Measurements from ENCODE around the gene MTFR1L.
A peak's percentile ranks its signal among the peaks of the same experiment; 100 is the strongest.

MTFR1L gene

GRCh38 chr1:25808481-25809244 lies 11.1 kb upstream of the MTFR1L start:
- DNase-seq = no peak

GRCh38 chr1:25809283-25809926 lies 10.3 kb upstream of the MTFR1L start:
- DNase-seq = no peak

- no peak for DNase-seq
Measured at GRCh38 chr1:25809929-25810328, 9.8 kb upstream of the MTFR1L start.

DNA sequence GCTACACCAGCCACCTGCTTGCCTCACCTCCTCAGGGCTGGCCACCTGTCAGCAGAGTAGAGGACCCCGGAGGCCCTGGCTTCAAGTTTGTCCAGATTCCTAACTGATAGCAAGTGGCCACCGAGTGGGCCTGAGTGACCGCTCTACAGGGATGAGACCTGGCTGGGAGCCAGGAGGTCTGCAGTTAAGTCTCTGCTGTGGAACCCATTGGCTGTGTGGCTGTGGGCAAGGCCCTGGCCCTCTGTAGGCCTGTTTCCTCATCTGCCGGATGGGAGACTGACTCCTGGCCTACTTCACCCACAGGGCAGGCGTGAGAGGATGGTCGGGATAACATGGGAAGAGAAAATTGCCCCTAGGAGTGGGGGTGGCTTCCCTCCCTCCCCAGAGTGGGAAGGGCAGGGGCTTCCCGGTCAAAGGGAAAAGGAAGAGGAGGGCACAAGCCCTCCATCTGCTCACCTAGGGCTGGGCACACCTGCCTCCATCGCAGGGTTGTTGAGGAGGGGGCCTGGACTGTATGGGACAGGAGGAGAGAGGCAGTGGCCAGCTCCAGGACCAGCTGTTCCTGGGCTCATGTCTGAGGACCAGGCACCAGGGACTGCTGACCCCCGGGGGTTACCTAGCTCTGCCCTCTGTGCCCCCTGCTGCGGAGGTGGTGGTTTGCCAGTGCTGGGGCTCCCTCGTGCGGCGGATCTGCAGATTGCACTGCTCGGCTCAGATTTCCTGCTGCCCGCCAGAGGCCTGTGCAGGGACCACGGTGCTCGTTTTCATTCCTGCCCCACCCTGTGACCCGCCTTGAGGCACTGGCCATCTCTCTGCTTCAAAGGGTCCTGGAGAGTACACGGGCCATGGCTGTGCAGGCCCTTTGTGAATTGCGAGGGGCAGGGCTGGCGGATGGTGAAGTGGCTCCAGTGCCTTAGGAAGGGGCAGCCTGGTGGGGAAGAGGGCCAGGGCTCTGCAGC lies 9.1 kb upstream of the MTFR1L start:
- peak; percentile 74 for DNase-seq

DNA sequence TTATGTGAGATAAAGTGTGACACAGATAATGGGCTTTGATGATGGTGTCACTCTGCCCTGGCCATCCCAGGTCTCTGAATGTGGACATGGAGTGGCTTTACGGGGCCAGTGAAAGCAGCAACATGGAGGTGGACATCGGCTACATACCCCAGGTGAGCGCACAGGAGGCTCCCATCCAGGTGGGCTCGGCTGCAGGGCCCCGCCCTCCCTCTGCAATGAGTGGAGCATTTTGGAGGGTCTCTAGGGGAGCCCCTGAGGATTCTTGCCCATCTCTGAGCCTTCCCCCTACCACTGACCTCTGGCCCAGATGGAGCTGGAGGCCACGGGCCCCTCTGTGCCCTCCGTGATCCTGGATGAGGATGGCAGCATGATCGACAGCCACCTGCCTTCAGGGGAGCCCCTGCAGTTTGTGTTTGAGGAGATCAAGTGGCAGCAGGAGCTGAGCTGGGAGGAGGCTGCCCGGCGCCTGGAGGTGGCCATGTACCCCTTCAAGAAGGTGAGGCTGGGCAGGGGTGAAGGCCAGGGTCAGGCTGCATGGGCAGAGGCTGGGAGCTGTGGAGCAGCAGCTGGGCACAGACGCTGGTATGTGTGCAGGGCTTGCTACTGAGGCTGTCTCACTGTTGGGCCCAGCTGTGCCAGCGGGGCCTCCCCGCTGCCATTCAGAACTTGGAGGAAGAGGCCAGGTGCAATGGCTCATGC lies 8.2 kb upstream of the MTFR1L start:
- no peak for DNase-seq

DNA sequence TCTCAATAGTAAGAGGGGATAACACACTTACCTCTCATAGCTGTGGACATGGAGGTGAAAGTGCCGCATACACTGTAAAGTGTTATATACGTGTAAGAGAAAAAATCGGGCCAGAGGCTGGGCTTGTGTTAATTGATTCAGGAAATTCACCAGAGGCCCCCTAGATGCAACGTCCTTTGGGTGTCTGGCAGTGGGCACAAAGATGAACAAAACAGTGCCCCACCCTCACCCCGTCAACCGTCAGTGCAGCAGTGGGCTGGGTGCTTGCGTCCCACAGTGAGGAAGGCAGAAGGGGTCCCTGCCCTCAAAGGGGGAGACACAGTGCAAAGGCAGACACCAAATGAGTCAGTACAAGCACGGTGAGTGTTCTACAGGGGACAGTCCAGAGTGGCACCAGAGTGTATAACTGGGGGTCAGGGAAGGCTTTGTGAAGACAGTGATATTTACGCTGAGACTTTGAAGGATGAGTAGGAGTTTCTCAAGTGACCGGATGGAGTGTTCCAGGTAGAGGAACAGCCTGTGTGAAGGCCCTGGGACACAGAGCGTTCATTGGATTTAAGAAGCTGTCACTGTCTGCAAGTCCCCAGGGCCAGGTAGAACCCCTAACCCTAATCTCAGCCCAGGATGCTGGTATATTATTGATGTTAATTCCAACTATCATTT lies 6.6 kb upstream of the MTFR1L start:
- DNase-seq = no peak

DNA sequence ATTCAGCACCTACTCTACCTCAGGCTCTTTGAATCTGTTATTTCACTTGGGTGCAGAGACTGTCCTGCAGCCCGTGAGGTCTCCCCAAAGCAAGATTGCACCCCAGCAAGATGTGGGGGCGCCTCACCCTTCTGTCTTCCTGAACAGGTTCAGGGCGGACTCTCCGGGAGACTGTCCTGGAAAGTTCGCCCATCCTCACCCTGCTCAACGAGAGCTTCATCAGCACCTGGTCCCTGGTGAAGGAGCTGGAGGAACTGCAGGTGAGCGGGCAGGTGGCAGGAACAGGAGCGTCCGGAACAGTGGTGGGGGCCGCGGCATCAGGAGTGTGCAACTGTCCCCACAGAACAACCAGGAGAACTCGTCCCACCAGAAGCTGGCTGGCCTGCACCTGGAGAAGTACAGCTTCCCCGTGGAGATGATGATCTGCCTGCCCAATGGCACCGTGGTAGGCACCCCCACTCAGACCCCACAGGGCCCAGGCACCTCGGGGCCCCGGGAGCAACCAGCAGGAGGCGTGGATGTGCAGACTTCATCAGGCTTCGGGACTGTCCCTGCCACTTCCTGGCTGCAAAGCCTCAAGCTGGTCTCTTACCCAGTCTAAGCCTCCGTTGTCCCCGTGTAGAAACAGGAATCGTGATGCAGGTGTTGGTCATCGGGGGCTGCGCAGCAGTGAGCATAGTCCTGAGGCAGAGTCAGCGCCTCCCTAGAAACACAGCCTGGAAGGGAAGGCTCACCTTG lies 5.9 kb upstream of the MTFR1L start:
- no peak for DNase-seq

GRCh38 chr1:25814549-25815087 lies 5.1 kb upstream of the MTFR1L start:
- DNase-seq = no peak

DNA sequence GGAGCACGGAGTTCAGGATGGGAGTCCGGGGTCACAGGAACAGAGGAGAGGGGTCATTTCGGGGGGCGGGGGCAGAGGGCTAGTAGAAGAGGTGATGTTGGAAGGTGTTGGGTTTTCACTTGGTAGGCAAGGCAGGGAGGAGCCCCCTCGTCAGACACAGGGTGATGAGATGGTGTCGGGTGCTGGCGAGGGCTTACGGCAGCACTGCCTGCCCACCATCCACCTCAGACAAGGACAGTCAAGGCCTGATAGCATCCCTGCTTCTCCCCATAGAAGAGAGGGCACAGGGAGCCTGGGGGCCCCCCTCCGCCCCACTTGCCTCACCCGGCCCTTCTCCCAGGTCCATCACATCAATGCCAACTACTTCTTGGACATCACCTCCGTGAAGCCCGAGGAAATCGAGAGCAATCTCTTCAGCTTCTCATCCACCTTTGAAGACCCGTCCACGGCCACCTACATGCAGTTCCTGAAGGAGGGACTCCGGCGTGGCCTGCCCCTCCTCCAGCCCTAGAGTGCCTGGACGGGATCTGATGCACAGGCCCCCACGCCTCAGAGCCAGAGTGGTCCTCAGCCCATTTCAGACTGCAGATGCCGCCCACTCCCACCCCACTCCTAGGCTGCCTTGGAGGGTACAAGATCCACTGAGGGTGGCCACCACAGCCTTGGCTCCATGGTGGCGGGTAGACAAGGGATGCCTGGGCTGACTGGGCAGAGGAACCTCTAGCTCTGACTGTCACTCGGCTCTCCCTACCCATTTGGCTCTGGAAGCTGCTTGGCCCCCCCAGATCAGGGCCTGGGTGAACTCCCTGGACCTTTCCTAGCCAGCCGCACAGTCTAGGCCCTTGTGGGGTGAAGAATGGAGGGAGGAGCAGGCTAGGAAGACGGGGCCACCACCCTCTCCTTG lies 4.3 kb upstream of the MTFR1L start:
- no peak for DNase-seq

GRCh38 chr1:25816112-25816718 lies 3.5 kb upstream of the MTFR1L start:
- no peak for DNase-seq

DNA sequence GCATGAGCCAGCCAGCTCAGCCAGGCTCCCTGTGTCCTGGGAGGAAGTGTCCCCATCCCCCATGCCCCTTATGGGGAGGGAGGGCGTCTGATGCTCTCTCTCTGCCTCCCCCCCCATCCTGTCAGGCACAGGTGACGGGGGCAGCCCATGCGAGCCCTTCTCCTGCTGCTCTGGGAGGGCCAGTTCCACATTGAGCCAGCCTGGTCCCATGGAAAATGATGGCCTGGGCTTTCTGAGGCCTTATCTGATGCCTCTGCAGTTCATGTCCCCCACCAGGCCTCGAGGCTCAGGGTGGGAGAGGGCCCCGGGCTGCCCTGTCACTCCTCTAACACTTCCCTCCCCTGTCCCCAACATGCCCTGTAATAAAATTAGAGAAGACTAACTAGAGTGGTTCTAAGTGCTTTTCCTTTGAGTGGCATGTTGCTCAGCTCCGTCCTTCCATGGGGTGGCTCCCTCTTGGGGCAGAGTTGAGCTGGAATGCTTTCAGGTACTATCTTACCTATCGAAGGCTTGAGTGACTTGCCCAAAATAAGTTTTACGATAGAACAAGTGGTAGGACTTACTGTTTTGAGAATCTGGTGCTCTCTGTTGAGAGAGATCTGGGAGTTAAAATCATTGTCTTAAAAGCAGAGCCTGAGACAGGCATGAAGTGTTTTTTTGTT lies 1.8 kb upstream of the MTFR1L start:
- DNase-seq = no peak

DNA sequence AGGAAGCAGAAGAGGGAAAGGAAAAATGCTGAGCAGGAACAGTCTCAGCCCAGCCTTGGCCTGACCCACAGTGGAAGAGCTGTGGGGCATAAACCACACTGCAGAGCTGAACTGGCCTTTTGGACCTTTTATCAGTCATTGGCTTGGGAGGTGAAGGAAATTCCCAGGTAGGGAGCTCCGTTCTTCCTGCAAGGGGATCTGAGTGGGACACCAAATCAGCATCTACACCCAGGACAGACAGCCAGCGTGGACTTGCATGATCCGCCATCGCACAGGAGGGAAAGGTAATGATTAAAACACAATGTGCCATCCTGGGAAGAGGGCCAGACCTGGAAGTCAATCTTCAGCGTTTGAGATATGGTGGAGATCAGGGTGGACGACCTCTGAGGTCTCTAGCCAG lies 1.2 kb upstream of the MTFR1L start:
- DNase-seq = no peak

DNA sequence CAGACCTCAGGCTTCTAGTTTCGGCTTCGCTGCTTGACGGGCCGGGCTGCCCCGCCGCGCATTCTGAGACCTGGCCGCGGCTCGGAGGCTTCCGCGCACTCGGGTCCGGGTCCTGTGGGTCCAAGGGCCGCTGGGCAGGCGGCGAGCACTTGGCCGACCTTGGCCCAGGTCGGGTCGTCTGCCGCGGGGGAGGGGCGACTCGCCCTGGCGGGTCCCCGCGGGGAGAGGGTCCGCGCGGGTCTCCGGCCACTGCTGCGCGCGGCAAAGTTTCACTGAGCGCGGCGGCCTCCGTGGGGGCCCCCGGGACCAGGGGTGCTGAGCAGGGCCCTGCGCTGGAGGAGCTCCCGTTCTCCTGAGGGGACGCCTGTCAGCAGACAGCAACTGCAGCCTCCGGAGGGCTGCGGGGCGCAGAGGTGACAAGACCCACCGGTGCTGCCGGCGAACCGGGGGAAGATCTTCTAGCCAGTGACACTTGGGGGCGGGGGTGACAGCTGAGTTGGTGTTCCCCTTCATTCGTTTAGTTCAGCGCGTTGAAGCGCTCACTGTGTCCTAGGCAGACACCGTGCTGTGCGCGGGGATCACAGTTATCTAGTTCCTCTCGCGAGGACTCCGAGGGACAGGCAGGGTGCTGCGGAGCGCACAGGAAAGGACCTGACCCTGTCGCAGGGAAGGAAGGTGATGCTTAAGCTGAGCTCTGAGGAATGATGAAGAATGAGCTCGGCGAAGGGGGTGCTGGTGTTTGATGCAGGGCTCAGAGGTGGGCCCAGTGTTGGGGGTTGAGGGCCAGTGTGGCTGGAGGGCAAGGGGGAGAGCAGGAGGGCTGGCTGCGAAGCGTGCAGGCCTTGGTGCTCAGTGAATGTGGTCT lies 725 bp downstream of the MTFR1L start:
- peak; percentile 77 for DNase-seq

DNA sequence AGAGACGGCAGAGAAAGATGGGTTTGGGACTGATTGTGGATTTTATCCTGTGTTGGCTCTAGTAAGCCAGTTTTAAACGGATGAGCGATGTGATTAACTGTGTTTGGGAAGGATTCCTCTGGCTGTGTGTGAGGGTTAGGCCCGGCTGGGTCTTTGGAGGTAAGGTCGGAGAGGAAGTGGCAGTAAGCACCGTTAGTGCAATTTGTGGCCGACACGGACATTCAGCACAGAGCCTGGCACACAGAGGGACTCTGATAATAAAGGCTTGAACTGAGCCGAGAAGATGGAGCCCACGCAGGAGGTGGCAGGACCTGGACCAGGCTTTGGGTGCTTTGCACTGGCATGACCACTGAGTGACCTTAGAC lies 1.3 kb downstream of the MTFR1L start:
- DNase-seq = no peak

GRCh38 chr1:25821630-25822091 lies 1.9 kb downstream of the MTFR1L start:
- DNase-seq = no peak

- DNase-seq = no peak
Measured at GRCh38 chr1:25825605-25826004, 5.9 kb downstream of the MTFR1L start.

GRCh38 chr1:25826571-25826970 lies 6.8 kb downstream of the MTFR1L start:
- DNase-seq = no peak

DNA sequence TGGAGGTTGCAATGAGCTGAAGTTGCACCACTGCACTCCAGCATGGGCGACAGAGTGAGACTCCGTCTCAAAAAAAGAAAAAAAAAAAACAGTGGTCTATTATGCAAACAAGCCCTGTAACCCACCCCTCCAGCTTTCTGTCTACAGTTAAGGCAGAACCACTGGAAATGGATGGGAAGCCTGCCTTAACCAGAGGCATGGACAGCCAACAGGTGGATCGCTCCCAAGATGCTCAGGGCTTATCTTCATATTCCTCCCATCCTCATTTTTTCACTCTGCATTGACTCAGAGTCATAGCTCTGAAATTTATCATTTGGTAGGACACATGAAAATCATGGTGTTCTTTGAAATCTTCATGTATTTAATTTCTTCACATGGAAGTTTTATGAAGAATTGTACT lies 8.7 kb downstream of the MTFR1L start:
- DNase-seq = no peak
